NCI-H226 (cell line): ENCODE data around the gene VAT1L.

Experiments used
- DNase-seq: peaks from one replicate; pipeline ENCODE4 v3.0.0-alpha.2; 2015

The VAT1L gene

GRCh38 chr16:77784441-77785372 lies 3.7 kb upstream of the VAT1L start:
- no peak for DNase-seq

GRCh38 chr16:77785373-77785764 lies 3.0 kb upstream of the VAT1L start:
- DNase-seq, result no peak

GRCh38 chr16:77786186-77786847 lies 2.0 kb upstream of the VAT1L start:
- DNase-seq, result no peak

GRCh38 chr16:77787452-77787851 lies 912 bp upstream of the VAT1L start:
- DNase-seq, result no peak

- DNase-seq, result no peak
These were observed 983 bp downstream of the VAT1L start for GRCh38 chr16:77789085-77790008.

GRCh38 chr16:77790009-77790372 lies 1.6 kb downstream of the VAT1L start:
- DNase-seq, result no peak

GRCh38 chr16:77790912-77791311 lies 2.5 kb downstream of the VAT1L start:
- DNase-seq, result no peak

GRCh38 chr16:77793417-77793816 lies 5.1 kb downstream of the VAT1L start:
- no peak for DNase-seq

GRCh38 chr16:77794586-77794985 lies 6.2 kb downstream of the VAT1L start:
- DNase-seq, result peak; percentile 63

GRCh38 chr16:77801817-77802216 lies 13.5 kb downstream of the VAT1L start:
- DNase-seq, result no peak

GRCh38 chr16:77805398-77805797 lies 17.0 kb downstream of the VAT1L start:
- no peak for DNase-seq

GRCh38 chr16:77807021-77807420 lies 18.7 kb downstream of the VAT1L start:
- DNase-seq, result no peak

- no peak for DNase-seq
These were observed 24.6 kb downstream of the VAT1L start for GRCh38 chr16:77812856-77813500.

- peak; percentile 20 for DNase-seq
These were observed 27.9 kb downstream of the VAT1L start for GRCh38 chr16:77816293-77816692.

GRCh38 chr16:77820340-77820739 lies 32.0 kb downstream of the VAT1L start:
- no peak for DNase-seq

GRCh38 chr16:77822661-77823060 lies 34.3 kb downstream of the VAT1L start:
- DNase-seq, result no peak

GRCh38 chr16:77823067-77823466 lies 34.7 kb downstream of the VAT1L start:
- DNase-seq, result peak; percentile 25

GRCh38 chr16:77825196-77825595 lies 36.8 kb downstream of the VAT1L start:
- no peak for DNase-seq

GRCh38 chr16:77827032-77827431 lies 38.7 kb downstream of the VAT1L start:
- no peak for DNase-seq

GRCh38 chr16:77833921-77834634 lies 45.7 kb downstream of the VAT1L start:
- peak; percentile 89 for DNase-seq

GRCh38 chr16:77834635-77835540 lies 46.5 kb downstream of the VAT1L start:
- peak; percentile 95 for DNase-seq
